EL (cell line): ENCODE data around the gene GBA3.
A peak's percentile ranks its signal among the peaks of the same experiment; 100 is the strongest.

ENCODE experiments used
- DNase-seq: peaks from one replicate; pipeline ENCODE4 v3.0.0-alpha.2; 2016

The GBA3 gene

GRCh38 chr4:22790631-22791030 lies 97.9 kb downstream of the GBA3 start:
- DNase-seq, result no peak

- DNase-seq, result no peak
These were observed 102.0 kb downstream of the GBA3 start for GRCh38 chr4:22794732-22795131.

- no peak for DNase-seq
These were observed 108.7 kb downstream of the GBA3 start for GRCh38 chr4:22801391-22801790.

- peak; percentile 6 for DNase-seq
These were observed 110.1 kb downstream of the GBA3 start for GRCh38 chr4:22802876-22803275.

- DNase-seq, result no peak
These were observed 110.8 kb downstream of the GBA3 start for GRCh38 chr4:22803512-22803911.

GRCh38 chr4:22814906-22815305 lies 122.2 kb downstream of the GBA3 start:
- no peak for DNase-seq

- no peak for DNase-seq
These were observed 131.4 kb downstream of the GBA3 start for GRCh38 chr4:22824091-22824490.

GRCh38 chr4:22842360-22843018 lies 149.8 kb downstream of the GBA3 start:
- no peak for DNase-seq

GRCh38 chr4:22848332-22848731 lies 155.6 kb downstream of the GBA3 start:
- no peak for DNase-seq

- DNase-seq, result no peak
These were observed 157.3 kb downstream of the GBA3 start for GRCh38 chr4:22850055-22850454.

GRCh38 chr4:22850630-22851029 lies 157.9 kb downstream of the GBA3 start:
- DNase-seq, result no peak

- no peak for DNase-seq
These were observed 164.7 kb downstream of the GBA3 start for GRCh38 chr4:22857411-22857810.

GRCh38 chr4:22859318-22859717 lies 166.6 kb downstream of the GBA3 start:
- no peak for DNase-seq
